Panc1 (cell line): Measurements from ENCODE around the gene CCBE1.

Experiments used
- POLR2AphosphoS5 ChIP-seq: IDR thresholded peaks from 2 replicates; pipeline ENCODE4 v1.6.1; 2012; ENCODE audit warnings: mild to moderate bottlenecking, low read depth, low read length, moderate library complexity
- REST ChIP-seq, 2 experiments: IDR thresholded peaks; 2 replicates each; pipeline ENCODE4 v1.6.1; 2011 to 2012; ENCODE audit warnings: low read depth in 2 of 2, control low read depth in 1 of 2, low read length in 1 of 2, mild to moderate bottlenecking in 1 of 2, moderate library complexity in 1 of 2; ENCODE audit not compliant: insufficient read depth in 1 of 2

- TF ChIP-seq POLR2AphosphoS5 (no peak), REST (IDR thresholded peaks at IDR 0.05; ENCODE audit: insufficient read depth in 1 of 2, low read depth in 2 of 2, low read length in 1 of 2) (no peak)
Observed at GRCh38 chr18:59696311-59697235, 650 bp downstream of the CCBE1 start.
